Mucosa of stomach (tissue), 1 donor: ENCODE data around the gene EHMT1.

Experiments
- H3K27me3 ChIP-seq: one replicate; pipeline ENCODE4 v1.7.0; 2013; ENCODE audit warnings: mild to moderate bottlenecking, low read length; ENCODE audit not compliant: control insufficient read depth, insufficient read depth
- H3K36me3 ChIP-seq: one replicate; pipeline ENCODE4 v1.7.0; 2013; ENCODE audit warnings: low read length; ENCODE audit not compliant: control insufficient read depth, insufficient read depth
- H3K4me1 ChIP-seq: one replicate; pipeline ENCODE4 v1.7.0; 2013; ENCODE audit warnings: mild to moderate bottlenecking, low read length; ENCODE audit not compliant: control insufficient read depth, insufficient read depth
- H3K4me3 ChIP-seq: one replicate; pipeline ENCODE4 v1.7.0; 2013; ENCODE audit warnings: low read length
- H3K9ac ChIP-seq: one replicate; pipeline ENCODE4 v1.7.0; 2013; ENCODE audit warnings: mild to moderate bottlenecking, low read length, moderate library complexity
- H3K9me3 ChIP-seq: one replicate; pipeline ENCODE4 v1.7.0; 2013; ENCODE audit warnings: mild to moderate bottlenecking, low read length, moderate library complexity; ENCODE audit not compliant: control insufficient read depth
- donor health status: Pancreatic carcinoma.

EHMT1 gene

DNA sequence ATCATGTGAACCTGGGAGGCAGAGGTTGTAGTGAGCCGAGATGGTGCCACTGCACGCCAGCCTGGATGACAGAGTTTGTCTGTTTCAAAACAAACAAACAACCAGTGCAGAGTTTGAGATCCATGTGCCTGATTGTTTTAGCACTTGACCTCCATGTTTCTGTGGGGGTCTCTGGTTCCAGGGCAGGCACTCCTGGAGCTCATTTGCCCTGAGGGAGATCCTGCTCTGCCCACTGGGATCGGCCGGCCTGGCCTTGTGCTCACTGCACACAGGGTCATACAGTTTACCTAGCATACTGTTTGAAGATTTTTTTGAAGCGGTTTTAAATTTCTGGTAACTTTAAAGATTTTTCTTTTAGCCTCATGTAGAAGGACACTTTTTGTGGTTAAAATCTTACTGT, 78.4 kb downstream of the EHMT1 start:
- Histone ChIP-seq H3K4me3 (no peak overlapping the region), H3K27me3 (no peaks in the 10 kb centered on the region), H3K9me3 (no peaks in the 10 kb centered on the region), H3K36me3 (no peaks in the 10 kb centered on the region), H3K4me1 (peaks cover 9% of the 10 kb centered on the region), H3K9ac (no peak overlapping the region)

DNA sequence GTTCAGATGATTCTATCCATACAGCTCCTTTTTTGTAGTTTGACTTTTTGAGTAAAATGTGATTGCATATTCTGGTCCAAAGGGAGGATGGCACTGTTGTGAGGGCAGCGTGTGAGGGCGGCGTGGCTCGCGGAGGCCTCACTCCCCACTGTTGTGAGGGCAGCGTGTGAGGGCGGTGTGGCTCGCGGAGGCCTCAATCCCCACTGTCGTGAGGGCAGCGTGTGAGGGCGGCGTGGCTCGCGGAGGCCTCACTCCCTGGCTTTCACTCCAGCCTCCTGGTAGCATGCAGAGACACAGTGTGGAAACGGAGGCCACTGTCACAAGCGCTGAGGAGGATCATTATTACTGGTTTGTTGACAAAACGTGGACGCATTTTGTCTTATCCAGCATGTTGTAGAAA, 79.0 kb downstream of the EHMT1 start:
- Histone ChIP-seq H3K9ac (no peak overlapping the region), H3K27me3 (no peaks in the 10 kb centered on the region), H3K36me3 (no peaks in the 10 kb centered on the region), H3K4me1 (peaks cover 9% of the 10 kb centered on the region), H3K4me3 (no peak overlapping the region), H3K9me3 (no peaks in the 10 kb centered on the region)

GRCh38 chr9:137700911-137701310, 82.1 kb downstream of the EHMT1 start:
- peaks cover 3% of the 10 kb centered on the region for H3K4me1 ChIP-seq
- H3K36me3 ChIP-seq = no peaks in the 10 kb centered on the region
- no peak overlapping the region for H3K9ac ChIP-seq
- no peak overlapping the region for H3K4me3 ChIP-seq
- H3K9me3 ChIP-seq = no peaks in the 10 kb centered on the region
- no peaks in the 10 kb centered on the region for H3K27me3 ChIP-seq

DNA sequence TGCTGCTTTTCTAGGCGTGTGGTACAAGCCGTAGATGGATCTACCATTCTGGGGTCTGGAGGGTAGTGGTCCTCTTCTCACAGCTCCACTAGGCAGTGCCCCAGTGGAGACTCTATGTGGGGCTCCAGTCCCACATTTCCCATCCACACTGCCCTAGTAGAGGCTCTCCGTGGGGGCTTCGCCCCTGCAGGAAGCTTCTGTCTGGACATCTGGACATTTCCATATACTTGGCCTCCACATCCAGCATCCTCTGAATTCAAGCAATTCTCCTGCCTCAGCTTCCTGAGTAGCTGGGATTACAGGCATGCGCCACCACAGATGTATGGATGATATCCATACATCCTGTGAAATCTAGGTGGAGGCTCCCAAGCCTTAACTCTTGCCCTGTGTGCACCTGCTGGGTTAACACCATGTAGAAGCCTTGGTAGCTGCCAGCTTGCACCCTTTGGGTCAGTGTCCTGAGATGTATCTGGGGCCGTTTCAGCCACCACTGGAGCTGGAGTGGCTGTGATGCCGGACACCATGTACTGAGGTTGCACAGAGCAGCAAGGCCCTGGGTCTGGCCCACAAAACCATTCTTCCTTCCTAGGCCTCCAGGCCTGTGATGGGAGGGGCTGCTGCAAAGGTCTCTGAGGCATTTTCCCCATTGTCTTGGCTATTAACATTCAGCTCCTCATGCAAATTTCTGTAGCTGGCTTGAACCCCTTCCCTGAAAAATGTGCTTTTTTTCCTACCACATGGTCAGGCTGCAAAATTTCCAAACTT, 84.0 kb downstream of the EHMT1 start:
- Histone ChIP-seq H3K9ac (no peak overlapping the region), H3K9me3 (no peaks in the 10 kb centered on the region), H3K4me3 (no peak overlapping the region), H3K36me3 (no peaks in the 10 kb centered on the region), H3K27me3 (no peaks in the 10 kb centered on the region), H3K4me1 (peaks cover 3% of the 10 kb centered on the region)

DNA sequence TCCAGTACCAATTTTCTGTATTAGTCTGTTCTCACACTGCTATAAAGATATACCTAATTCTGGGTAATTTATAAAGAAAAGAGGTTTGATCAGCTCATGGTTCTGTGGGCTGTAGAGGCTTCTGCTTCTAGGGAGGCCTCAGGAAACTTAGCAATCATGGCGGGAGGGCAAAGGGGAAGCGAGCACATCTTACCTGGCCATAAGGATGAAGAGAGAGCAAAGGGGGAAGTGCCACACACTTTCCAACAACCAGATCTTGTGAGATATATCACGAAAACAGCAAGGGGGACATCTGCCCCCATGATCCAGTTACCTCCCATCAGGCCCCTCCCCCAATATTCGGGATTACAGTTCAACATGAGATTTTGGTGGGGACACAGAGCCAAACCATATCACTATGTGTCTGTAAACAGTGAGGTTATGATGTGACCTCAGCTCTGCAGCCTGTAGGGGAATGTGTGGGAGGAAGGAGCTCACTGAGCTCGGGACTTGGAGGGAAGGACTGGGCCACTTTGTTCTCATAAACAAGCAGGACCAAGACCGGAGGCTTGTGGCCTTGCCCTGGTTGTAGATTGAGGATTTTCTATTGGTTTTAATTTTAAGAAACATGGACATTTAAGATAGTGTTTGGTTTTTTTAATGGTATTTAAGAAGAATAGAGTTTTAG, 85.2 kb downstream of the EHMT1 start:
- no peaks in the 10 kb centered on the region for H3K9me3 ChIP-seq
- no peaks in the 10 kb centered on the region for H3K36me3 ChIP-seq
- peaks cover 3% of the 10 kb centered on the region for H3K4me1 ChIP-seq

GRCh38 chr9:137705443-137705863, 86.6 kb downstream of the EHMT1 start:
- Histone ChIP-seq H3K9ac (no peak overlapping the region), H3K36me3 (no peaks in the 10 kb centered on the region), H3K27me3 (no peaks in the 10 kb centered on the region), H3K4me3 (no peak overlapping the region), H3K4me1 (peaks cover 3% of the 10 kb centered on the region), H3K9me3 (no peaks in the 10 kb centered on the region)

More for the DNA sequence above, 85.2 kb downstream of the EHMT1 start:
- no peaks in the 10 kb centered on the region for H3K27me3 ChIP-seq
- no peak overlapping the region for H3K9ac ChIP-seq
- no peak overlapping the region for H3K4me3 ChIP-seq

DNA sequence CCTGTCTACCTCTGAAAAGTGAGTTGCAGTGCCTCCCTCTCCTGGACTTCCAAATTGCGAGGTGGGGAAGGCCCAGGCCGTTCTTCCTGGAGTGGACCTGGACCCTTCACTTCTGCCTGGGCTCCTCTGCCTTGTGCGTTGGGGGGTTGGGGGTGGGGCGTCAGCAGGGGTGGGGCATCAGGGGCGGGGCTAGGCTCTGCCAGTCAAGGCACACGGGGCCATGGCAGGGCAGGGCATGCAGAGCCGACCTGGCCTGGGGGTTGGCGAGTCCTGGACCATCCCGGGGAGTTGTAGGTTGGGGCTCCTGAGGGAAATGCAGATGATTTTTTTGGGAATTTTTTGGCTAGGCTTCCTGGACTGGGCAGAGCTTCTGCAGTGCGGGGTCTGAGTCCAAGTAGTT, 87.1 kb downstream of the EHMT1 start:
- Histone ChIP-seq H3K4me3 (no peak overlapping the region), H3K9me3 (no peaks in the 10 kb centered on the region), H3K36me3 (no peaks in the 10 kb centered on the region), H3K9ac (no peak overlapping the region), H3K27me3 (no peaks in the 10 kb centered on the region), H3K4me1 (peaks cover 3% of the 10 kb centered on the region)

- no peaks in the 10 kb centered on the region for H3K36me3 ChIP-seq
- H3K4me3 ChIP-seq = no peak overlapping the region
- no peaks in the 10 kb centered on the region for H3K9me3 ChIP-seq
- no peak overlapping the region for H3K9ac ChIP-seq
- peaks cover 3% of the 10 kb centered on the region for H3K4me1 ChIP-seq
- H3K27me3 ChIP-seq = no peaks in the 10 kb centered on the region
Measured at GRCh38 chr9:137707361-137707760, 88.6 kb downstream of the EHMT1 start.

DNA sequence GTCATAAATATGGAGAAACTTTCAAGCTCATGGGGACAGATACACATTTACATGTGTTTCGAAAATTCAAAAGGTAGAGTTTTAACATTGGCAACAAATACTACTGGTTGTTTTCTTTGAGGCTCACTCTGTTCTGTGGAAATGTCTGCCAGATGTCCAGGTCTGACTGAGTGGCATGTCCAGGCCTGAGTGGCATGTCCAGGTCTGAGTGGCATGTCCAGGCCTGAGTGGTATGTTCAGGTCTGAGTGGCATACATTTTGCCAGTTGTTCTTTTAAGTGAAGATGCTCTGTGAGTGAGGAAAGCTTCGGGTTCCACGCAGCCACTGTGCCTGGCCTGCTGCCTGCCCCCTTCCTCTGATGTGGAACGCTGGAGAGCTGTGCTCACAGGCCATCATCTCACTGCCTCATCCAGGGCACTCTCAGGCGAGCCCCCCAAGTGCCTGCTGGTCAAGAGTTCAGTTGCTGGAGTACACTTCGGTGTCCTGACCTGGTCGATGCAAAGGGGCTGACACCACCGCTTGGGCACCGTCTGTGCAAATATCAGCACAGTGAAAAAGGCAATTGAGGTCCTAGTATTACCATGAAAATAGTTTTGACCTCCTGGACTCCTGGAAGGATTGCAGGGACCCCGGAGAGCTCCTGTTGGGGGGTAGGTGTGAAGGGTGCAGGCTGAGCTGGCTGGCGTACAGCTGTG, 89.9 kb downstream of the EHMT1 start:
- Histone ChIP-seq H3K36me3 (no peaks in the 10 kb centered on the region), H3K9me3 (no peaks in the 10 kb centered on the region), H3K9ac (no peak overlapping the region), H3K4me3 (no peak overlapping the region), H3K4me1 (peaks cover 3% of the 10 kb centered on the region), H3K27me3 (no peaks in the 10 kb centered on the region)

DNA sequence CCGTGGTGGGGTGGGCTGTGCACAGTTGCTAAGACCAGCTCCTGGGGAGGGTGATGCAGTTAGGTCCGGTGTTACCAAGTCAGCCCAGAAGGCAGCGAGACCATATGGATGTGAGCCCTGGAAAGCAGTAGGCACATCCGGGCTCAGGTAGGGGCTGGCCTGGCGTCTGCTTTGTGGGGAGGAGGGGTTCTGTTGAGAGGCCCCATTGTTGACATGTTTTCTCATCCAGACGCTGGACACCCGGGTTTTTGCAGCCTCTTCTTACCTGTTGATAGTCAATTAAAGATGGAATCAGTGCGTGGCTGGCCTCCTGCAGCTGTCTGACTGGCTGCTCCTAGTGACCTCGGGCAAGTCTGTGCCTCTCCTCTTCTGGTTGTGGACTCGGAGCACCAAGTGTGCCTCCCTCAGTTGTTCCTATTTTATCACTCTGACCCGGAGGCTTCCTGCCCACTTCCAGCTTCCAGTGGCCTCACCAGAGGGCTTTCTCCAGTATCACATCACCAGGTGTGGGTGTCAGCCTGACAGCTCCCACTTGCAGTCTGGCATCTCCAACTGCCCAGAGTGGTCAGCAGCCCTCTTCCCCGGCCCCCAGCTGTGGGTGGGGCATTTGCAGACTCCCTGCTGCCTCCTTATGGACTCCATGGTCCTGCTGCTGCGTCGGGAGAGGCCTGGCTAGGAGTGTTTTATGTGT, 90.8 kb downstream of the EHMT1 start:
- no peaks in the 10 kb centered on the region for H3K36me3 ChIP-seq
- no peak overlapping the region for H3K4me3 ChIP-seq
- H3K27me3 ChIP-seq = no peaks in the 10 kb centered on the region
- H3K9me3 ChIP-seq = no peaks in the 10 kb centered on the region
- no peaks in the 10 kb centered on the region for H3K4me1 ChIP-seq
- H3K9ac ChIP-seq = no peak overlapping the region

GRCh38 chr9:137710704-137711103, 91.9 kb downstream of the EHMT1 start:
- no peak overlapping the region for H3K4me3 ChIP-seq
- no peaks in the 10 kb centered on the region for H3K9me3 ChIP-seq
- H3K27me3 ChIP-seq = no peaks in the 10 kb centered on the region
- no peaks in the 10 kb centered on the region for H3K4me1 ChIP-seq
- no peaks in the 10 kb centered on the region for H3K36me3 ChIP-seq
- no peak overlapping the region for H3K9ac ChIP-seq

DNA sequence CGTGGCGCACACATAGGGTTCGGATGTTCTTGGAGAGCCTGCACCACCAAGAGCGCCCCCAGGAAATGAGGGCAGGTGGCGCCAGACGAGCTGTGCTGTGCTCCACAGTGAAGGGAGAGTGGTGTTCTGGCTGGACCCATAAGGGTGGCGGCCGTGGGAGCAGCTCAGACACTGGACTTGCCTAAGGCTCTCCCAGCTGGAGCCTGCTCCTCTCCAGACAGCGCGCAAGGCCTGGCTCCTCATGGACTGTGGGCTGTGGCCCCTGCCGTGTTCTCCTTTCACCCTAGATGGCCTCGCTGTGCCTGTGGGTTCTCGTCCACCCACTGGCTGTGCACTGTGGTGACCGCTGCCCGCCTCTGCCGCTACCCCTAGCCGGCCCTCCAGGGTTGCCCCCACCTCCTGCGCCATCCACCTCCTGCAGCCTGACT, 92.9 kb downstream of the EHMT1 start:
- Histone ChIP-seq H3K4me3 (no peak overlapping the region), H3K9ac (no peak overlapping the region), H3K27me3 (no peaks in the 10 kb centered on the region), H3K36me3 (no peaks in the 10 kb centered on the region), H3K4me1 (no peaks in the 10 kb centered on the region), H3K9me3 (no peaks in the 10 kb centered on the region)
